Measurements from ENCODE around the gene ZBTB43. TPM values are rescaled to one million over a fixed set of nuclear protein-coding genes. Genes with fewer than 3 reads are reported as not detected.

Gene ZBTB43
- total and polyA plus RNA-seq, 2 of the 4 experiments (the other 2 are of a cell fraction), result 4.5 to 15.1 TPM

GRCh38 chr9:126842220-126842842 is 37.5 kb downstream of the ZBTB43 start:
- H2AK9ac ChIP-seq (replicated peaks; ENCODE audit: low read depth, low read length, poor library complexity), result no peak overlapping the region
- H3K23ac ChIP-seq (ENCODE audit: low read depth, low read length), result no peak overlapping the region
- H4K5ac ChIP-seq (ENCODE audit: low read depth, low read length), result no peak overlapping the region
- H3K27ac ChIP-seq (ENCODE audit: insufficient read depth, low read length), result no peak overlapping the region
- 100% methylated on average over 4 of the region's 13 CpGs; no CpG with 5 or more reads in 1 of the 2 experiments for WGBS, 2 experiments (ENCODE audit: extremely low coverage in 2 of 2, insufficient read length in 1 of 2)
- no peak for DNase-seq
- no peaks in the 10 kb centered on the region for H3K9me3 ChIP-seq (ENCODE audit: control insufficient read depth, insufficient read depth, low read length)
- H3K56ac ChIP-seq (ENCODE audit: extremely low read depth, insufficient read depth, low read length), result no peak overlapping the region
- peaks cover 4% of the 10 kb centered on the region for H4K20me1 ChIP-seq (ENCODE audit: insufficient read depth, low read length)
- H2BK15ac ChIP-seq (ENCODE audit: low read depth, low read length), result no peak overlapping the region
- peaks cover 3% of the 10 kb centered on the region; the same call in 1 of the 2 replicates for H3K9me1 ChIP-seq (ENCODE audit: insufficient read depth, low read length)
- no peak overlapping the region for H4K91ac ChIP-seq (ENCODE audit: insufficient read depth, low read depth, low read length)
- in situ Hi-C loops (cut with MboI; ENCODE audit: low sequenced_read_pairs) (no loop called here), intact Hi-C loops (cut with micrococcal nuclease) (no loop called here), dilution Hi-C loops (cut with HindIII; ENCODE audit: low sequenced_read_pairs, unreplicated experiment) (no loop called here)
- no TSS peak for BruUV-seq (replicated peaks)
- no peak overlapping the region for H3K4me2 ChIP-seq (ENCODE audit: low read depth, low read length)
- peaks cover 9% of the 10 kb centered on the region; the same call in 1 of the 2 replicates for H3K36me3 ChIP-seq (ENCODE audit: control insufficient read depth, insufficient read depth, low read length)
- ChIA-PET CTCF (interaction anchor here (0.6 kb wide), 2 partner anchors 10 to 262 kb away, joined by 3 to 4 read pairs; no protein-coding TSS in a partner anchor), POLR2A (ENCODE audit: unreplicated experiment) (no interaction called here)
- peaks cover 6% of the 10 kb centered on the region for H3K4me1 ChIP-seq (ENCODE audit: control insufficient read depth, insufficient read depth, low read length)
- no peak overlapping the region for H2BK5ac ChIP-seq (ENCODE audit: low read depth, low read length, poor library complexity, severe bottlenecking)
- H3K27me3 ChIP-seq (ENCODE audit: control insufficient read depth, insufficient read depth, low read length), result peaks cover 3% of the 10 kb centered on the region; the same call in 1 of the 2 replicates
- H3K14ac ChIP-seq (replicated peaks; ENCODE audit: low read depth, low read length), result no peak overlapping the region
- no peak for ATAC-seq (ENCODE audit: low read depth)
- TF ChIP-seq RCOR1 (IDR thresholded peaks at IDR 0.05; ENCODE audit: insufficient replicate concordance, low read length), result no peak
- no peak overlapping the region for H2AK5ac ChIP-seq (ENCODE audit: low read depth, low read length)
- H4K8ac ChIP-seq (ENCODE audit: low read depth in 2 of 2, low read length in 2 of 2), result no peak overlapping the region
- H3K18ac ChIP-seq (ENCODE audit: low read depth, low read length), result no peak overlapping the region
- no peak overlapping the region for H2BK20ac ChIP-seq (ENCODE audit: low read depth, low read length)
- H3K79me1 ChIP-seq (ENCODE audit: low read depth in 1 of 2, low read length in 2 of 2), result peaks cover 3 to 13% of the 10 kb centered on the region in 2 experiments; a peak in 3 of 4 replicates
- no peak overlapping the region for H2BK120ac ChIP-seq (ENCODE audit: low read depth, low read length)
- H3K4ac ChIP-seq (ENCODE audit: low read depth, low read length), result no peak overlapping the region
- no peak overlapping the region for H3K9ac ChIP-seq (ENCODE audit: low read depth, low read length)
- H2AFZ ChIP-seq (replicated peaks; ENCODE audit: low read length, poor library complexity), result no peak overlapping the region
- H3K4me3 ChIP-seq (ENCODE audit: insufficient read depth, low read depth, low read length), result no peak overlapping the region

All from IMR-90 (cell line).